Dedifferentiated amniotic fluid mesenchymal stem cell (primary cell): Measurements from ENCODE around the gene ZNF107.
"Not testable (repeated sequence)": the region's sequence is repeated elsewhere in the genome, so short reads cannot be mapped to it uniquely, and the experiment has no call there.

Experiments
- DNase-seq: peaks from one replicate; pipeline ENCODE4 v3.0.0-alpha.2; 2016; ENCODE audit errors: extremely low spot score

Gene ZNF107

DNA sequence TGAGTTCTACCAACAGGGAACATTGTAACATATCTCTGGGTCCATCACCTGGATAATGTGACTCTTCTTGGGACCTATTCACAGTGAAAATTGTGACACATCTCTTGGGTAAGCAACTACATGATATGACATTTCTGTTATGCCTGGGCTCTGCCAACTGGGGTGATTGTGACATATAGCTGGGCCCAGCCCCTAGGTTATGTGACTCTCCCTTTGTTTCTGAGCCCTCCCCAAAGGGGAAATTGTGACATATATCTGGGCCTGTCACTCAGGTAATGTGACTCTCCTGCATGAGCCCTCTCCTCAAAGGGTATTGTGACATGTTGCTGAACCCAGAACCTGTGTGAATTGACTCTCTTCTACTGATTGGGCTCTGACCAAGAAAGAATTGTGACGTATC is 22.4 kb upstream of the ZNF107 start:
- DNase-seq, result no peak

DNA sequence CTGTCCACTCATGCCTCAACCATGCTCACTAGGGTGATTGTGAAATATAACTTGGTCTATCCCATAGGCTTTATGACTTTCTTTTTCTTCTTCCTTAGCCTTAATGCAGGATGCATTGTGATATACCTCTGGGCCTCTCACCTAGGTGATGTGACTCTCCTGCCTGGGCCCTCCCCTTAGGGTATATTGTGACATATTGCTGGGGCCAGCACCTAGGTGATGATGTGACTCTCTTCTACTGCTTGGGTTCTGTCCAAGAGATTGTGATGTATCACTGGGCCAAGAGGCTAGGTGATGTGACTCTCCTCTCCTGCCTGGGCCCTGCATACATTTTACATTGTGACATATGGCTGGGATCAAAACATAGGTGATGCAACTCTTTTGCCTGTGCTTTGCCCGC is 14.7 kb upstream of the ZNF107 start:
- no peak for DNase-seq

DNA sequence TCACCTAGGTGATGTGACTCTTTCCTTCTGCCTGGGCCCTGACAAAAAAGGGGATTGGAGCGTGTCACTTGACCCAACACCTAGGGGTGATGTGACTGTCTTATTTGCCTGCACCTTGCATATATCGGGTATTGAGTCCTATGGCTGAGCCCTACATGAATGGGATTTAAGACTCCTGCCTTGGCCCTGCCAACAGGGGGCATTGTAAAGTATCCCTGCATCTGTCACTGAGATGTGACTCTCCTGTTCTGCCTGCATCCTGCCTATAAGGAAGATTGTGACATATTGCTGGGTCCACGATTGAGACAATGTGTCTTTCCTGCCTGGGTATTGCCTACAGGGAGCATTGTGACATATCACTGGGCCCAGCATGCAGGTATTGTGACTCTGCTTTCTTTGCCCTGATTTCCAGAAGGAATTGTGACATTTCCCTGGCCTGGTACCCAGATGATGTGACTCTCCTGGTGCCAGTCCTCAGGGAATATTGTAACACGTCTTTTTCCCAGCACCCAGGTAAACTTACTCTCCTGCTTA is 14.2 kb upstream of the ZNF107 start:
- no peak for DNase-seq

DNA sequence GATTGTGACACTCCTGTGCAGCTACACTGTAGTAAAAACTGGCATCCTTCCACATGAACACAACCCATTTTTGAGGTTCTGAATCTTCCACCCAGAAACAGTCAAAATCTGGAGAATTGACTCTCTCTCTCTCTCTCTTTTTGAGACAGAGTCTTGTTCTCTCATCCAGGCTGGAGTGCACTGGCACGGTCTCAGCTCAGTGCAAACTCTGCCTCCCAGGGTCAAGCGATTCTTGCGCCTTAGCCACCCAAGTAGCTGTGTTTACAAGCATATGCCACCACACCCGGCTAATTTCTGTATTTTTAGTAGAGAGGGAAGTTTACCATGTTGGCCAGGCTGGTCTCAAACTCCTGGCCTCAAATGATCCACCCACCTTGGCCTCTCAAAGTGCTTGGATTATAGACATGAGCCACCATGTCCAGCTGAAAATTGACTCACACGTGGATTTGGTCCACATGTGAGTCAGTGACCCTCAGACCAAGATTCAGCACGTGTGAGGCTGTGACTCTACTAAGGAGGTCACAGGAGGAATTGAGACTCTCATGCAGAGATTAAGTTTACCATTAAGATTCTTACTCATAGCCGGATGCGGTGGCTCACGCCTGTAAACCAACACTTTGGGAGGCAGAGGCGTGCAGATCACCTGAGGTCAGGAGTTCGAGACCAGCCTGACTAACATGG is 12.1 kb upstream of the ZNF107 start:
- DNase-seq, result no peak

DNA sequence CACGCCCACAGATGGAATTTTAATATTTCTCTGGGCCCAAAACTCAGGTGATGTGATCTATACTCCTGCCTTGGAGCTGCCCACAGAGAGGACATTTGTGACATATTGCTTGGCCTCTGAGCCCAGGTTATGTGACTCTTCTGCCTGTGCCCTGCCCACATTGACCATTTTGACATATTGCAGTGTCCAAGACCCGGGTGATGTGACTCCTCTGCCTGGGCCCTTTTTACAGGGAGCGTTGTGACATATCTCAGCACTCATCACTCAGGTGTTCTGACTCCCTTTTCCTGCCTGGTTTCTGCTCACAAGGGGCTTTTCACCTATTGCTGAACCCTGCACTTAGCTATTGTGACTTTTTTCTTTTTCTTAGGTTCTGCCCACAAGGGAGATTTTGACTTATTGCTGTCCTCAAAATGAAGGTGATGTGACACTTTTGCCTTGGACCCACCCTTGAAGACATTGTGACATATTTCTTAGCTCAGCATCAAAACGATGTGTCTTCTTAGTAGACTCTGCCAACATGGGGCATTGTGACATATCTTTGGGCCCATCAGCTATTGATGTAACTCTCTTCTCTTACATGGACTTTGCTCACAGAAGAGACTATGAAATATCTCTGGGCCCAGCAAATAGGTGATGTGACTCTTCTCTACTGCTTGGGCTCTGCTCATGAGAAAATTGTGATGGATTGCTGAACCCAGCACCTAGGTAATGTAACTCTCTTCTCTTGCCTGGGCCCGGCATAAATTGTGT is 11.0 kb upstream of the ZNF107 start:
- DNase-seq, result no peak

DNA sequence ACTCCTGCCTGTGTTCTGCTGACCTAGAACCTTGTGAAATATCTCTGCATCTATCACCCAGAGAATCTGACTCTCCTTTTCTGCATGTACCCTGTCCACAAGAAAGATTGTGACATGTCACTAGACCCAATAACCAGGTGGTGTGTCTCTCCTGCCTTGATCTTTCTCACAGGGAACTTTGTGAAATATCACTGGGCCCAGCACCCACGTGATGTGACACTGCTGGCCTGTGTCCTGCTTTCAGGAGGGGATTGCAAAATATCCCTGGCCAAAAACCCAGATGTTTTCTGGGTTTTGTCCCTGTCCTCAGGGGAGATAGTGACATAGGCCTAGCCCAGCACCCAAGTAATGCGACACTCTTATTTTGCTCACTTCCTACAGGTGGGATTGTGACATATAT is 10.1 kb upstream of the ZNF107 start:
- no peak for DNase-seq

DNA sequence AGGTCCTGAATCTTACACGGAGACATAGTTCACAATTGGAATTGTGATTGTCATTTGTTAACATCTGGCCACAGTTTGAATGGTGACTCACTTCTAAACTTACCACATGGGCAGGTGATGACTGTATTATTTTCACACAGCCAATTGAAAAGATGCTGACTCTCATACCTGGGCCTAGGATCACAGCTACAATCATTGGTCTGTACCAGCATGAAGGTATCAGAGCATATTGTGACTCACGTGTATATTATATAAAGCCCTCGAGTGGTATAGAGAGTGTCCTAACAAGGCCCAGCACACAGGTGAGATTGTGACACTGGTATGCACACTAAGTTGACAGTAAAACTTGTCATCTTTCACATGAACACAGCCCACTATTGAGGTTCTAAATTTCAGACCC is 9.4 kb upstream of the ZNF107 start:
- no peak for DNase-seq

DNA sequence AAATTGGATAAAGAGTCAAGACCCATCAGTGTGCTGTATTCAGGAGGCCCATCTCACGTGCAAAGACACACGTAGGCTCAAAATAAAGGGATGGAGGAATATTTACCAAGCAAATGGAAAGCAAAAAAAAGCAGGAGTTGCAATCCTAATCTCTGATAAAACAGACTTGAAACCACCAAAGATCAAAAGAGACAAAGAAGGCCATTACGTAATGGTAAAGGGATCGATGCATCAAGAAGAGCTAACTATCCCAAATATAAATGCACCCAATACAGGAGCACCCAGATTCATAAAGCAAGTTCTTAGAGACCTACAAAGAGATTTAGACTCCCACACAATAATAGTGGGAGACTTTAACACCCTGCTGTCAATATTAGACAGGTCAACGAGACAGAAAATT is 3.8 kb upstream of the ZNF107 start:
- not testable (repeated sequence) for DNase-seq

DNA sequence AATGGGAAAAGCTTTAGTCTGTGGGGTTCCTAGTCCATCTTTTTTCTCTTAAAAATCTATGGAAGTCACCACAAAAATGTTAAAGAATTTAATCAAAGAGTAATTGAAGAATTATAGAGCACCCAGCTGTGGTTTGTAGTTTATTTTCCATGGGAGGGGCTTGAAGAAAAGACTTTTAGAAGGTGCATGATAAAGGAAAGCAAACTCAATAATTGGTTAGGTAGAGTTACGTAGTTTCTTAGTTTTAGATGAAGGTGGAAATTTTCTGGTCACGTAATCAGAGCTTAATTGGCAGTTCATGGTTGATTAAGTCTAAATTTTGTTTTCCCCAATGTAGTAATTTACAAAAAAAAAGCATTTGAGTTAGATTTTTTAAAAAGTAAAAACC is 724 bp downstream of the ZNF107 start:
- no peak for DNase-seq

DNA sequence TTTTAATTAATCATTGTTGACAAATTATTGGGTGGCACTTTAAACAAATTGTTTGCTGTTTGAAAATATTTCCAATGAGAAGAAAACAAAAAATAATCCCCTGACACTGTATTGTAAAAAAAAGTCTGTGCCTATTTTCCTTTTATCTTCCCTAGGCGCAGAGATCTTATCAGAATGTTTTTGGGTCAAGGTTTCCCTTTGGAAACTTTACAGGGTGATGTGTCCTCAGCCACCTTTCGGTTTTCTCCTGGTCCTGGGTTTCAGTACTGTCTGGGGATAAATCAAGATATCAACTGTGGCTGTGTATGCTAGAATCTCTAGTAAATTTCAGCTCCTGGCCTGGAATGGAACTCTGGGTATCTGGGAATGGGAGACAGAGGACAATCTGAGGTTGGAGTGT is 1.4 kb downstream of the ZNF107 start:
- no peak for DNase-seq

DNA sequence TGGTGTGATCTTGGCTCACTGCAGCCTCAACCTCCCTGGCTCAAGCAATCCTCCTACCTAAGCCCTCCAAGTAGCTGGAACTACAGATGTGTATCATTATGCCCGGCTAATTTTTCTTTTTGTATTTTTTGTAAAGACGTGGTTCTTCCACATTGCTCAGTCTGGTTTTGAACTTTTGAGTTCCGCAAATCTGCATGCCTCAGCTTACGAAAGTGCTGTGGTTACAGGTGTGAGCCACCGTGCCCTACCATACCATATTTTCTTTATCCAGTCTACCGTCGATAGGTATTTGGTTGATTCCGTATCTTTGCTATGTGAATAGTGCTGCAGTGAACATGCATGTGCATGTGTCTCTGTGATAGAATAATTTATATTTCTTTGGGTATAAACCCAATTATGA is 6.5 kb downstream of the ZNF107 start:
- DNase-seq, result no peak

DNA sequence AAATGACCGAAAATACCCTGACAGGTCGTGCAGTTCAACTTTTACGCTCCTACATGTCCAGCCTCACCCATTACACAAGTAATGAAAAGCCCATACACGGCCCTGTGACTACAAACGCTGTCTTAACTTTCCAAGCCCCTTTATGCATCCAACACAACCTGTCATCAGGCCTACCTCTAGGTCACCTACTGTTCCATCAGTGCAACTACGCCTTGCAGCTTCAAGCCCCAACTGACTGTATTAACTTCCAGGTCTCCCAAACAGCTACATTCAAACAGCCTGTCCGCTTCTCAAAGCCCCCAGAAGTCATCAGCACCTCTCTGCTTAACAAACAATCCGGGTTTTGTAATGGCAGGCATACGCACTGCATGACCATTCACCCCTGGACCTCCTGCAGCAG is 19.2 kb downstream of the ZNF107 start:
- DNase-seq, result no peak

DNA sequence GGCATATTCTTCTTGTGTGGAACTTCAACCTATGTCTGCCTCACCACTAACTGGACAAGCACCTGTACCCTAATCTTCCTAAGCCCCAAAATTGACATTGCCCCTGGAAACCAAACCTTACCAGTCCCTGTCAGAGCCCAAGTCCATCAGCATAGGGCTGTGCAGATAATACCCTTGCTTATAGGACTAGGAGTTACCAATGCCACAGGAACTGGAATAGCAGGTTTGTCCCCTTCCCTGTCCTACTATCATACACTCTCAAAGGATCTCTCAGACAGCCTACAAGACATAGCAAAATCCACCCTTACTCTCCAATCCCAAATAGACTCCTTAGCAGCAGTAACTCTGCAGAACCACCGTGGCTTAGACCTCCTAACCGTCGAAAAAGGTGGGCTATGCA is 19.8 kb downstream of the ZNF107 start:
- DNase-seq, result no peak

DNA sequence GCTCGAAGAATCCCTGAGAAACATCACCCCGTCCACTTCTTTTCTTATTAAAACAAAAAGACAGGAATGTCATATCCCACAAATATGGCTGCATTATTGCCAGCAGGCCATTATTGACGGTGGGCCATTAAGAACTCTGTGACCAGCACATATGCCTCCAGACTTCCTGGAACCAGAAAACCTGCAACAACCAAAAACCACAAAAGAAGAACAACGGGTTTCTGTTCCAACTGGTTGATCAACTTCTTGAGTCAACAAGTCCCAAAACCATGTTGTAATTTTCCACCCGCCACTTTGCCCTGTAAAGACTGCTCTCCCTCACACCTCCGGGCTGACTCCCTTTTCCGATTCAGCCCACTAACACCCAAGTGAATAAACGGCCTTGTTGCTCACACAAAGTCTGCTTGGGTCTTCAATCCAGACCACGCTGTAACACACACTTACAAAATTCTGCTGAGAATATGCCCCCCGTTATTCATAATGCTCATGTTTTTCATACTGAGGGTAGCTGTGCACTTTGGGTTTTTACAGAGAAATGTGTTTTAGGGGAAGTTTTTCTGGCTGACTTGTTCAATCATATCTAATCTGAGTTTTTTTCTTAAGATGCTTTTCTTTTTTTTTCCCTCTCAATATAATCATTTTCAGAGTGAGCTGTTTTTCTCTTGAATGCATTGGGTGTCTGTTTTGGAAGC is 20.7 kb downstream of the ZNF107 start:
- DNase-seq, result no peak

DNA sequence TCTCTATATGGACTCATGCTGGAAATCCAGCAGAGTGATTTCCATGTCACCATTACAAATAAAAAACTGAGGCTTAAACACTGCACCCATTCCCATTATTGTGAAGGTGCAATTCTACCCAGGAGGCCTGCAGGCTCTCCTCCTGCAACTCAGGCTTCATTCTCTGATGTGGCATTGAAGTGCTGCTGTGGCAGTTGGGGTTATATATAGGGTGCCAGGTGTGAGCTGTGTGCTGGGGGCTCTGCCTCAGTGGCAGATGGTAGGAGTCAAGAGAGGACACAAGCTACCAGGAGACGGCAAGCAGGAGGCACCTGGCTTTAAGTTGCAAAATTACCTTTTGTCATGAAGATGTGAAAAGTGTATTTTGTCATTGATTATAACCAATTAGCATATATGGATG is 21.3 kb downstream of the ZNF107 start:
- no peak for DNase-seq

DNA sequence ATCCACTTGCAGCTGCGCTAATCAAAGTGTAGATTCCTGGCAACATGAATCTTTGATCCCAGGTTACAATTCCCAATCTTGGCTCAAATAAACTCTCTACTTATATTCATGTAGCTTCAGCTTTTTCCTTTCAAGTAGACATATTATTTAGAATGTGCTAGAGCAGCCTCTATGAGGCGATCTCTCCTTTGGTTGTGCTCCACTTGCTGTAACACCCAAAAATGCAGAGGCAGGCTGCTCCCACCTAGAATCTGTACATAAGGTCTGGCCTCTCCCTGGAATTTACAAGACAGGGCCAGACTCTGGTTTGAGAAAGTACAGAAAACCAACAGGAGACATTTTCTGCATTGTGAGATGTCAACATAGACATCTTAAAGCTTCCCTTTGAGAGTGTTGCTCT is 23.1 kb downstream of the ZNF107 start:
- no peak for DNase-seq

DNA sequence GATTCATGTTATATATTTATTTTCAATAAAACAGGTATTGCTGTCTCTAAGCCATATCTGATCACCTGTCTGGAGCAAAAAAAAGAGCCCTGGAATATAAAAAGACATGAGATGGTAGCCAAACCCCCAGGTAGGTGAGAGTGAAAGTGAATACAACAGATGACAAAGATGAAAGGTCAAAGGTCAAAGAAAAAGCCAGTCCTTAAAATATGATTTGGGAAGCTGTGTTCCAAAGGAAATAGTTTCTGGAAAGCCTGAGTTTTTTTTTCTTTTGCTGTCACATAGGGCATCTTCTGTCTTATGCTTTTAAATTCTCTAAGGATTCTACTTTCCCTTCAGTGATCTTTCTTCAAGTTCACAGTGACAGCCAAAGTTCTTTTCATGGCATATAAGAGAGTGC is 25.9 kb downstream of the ZNF107 start:
- no peak for DNase-seq

DNA sequence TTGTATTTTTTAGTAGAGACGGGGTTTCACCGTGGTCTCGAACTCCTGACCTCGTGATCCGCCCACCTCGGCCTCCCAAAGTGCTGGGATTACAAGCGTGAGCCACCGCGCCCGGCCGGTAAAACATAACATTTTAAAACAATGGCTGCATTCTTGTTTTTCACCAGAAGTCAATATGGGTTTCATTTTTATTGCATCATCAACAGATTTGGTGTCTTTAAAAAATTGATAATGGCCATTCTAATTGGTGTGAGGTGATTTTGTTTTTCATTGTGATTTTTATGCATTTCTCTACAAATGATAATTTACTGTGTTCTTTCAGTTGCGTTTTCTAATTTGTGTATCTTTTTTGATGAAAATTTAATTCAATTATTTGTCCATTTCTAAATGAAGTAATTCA is 31.9 kb downstream of the ZNF107 start:
- not testable (repeated sequence) for DNase-seq

DNA sequence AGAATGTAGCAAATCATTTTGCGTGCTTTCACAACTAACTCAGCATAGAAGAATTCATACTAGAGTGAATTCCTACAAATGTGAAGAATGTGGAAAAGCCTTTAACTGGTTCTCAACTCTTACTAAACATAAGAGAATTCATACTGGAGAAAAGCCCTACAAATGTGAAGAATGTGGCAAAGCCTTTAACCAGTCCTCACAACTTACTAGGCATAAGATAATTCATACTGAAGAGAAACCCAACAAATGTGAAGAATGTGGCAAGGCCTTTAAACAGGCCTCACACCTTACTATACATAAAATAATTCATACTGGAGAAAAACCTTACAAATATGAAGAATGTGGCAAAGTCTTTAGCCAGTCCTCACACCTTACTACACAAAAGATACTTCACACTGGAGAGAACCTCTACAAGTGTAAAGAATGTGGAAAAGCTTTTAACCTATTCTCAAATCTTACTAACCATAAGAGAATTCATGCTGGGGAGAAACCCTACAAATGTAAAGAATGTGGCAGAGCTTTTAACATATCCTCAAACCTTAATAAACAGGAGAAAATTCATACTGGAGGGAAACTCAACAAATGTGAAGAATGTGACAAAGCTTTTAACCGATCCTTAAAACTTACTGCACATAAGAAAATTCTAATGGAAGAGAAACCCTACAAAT is 40.8 kb downstream of the ZNF107 start:
- DNase-seq, result no peak

DNA sequence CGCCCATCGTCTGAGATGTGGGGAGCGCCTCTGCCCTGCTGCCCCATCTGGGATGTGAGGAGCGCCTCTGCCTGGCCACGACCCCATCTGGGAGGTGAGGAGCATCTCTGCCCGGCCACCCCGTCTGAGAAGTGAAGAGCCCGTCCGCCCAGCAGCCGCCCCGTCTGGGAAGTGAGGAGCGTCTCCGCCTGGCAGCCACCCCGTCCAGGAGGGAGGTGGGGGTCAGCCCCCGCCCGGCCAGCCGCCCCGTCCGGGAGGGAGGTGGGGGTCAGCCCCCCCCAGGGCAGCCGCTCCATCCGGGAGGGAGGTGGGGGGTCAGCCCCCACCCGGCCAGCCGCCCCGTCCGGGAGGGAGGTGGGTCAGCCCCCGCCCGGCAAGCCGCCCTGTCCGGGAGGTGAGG is 52.0 kb downstream of the ZNF107 start:
- not testable (repeated sequence) for DNase-seq

DNA sequence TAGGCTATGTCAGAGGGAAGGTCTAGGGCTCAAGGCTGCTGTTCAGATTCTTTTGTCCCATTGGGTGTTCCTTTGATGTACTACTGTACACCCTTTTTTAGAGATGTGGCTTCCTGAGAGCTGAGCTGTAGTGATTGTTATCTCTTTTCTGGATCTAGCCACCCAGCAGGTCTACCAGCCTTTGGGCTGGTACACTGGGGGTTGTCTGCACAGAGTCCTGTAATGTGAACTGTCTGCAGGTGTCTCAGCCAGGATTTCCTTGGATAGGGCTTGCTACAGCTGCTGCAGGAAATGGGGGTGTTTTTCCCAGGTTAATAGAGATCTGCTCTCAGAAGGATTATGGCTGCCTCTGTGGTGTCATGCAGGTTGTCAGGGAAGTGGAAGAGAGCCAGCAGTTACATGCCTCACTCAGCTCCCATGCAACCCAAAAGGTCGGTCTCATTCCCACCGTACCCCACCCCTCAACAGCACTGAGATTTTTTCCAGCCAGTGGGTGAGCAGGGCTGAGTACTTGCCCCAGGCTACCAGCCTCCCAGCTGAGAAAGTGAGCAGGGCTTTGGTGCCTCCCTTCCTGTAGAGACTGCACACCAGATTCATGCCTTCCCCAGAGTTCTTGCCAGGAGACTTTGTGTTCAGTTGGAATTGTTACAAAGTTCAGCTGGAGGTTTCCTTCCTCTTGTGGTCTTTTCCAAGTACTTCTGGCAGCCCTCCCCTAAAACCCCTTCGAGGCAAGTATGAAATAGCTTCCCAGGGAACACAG is 63.3 kb downstream of the ZNF107 start:
- DNase-seq, result no peak
